ENCODE results near the gene ZFYVE28.
A peak's percentile ranks its signal among the peaks of the same experiment; 100 is the strongest.
"Not testable (repeated sequence)": the region's sequence is repeated elsewhere in the genome, so short reads cannot be mapped to it uniquely, and the experiment has no call there.

Gene ZFYVE28

DNA sequence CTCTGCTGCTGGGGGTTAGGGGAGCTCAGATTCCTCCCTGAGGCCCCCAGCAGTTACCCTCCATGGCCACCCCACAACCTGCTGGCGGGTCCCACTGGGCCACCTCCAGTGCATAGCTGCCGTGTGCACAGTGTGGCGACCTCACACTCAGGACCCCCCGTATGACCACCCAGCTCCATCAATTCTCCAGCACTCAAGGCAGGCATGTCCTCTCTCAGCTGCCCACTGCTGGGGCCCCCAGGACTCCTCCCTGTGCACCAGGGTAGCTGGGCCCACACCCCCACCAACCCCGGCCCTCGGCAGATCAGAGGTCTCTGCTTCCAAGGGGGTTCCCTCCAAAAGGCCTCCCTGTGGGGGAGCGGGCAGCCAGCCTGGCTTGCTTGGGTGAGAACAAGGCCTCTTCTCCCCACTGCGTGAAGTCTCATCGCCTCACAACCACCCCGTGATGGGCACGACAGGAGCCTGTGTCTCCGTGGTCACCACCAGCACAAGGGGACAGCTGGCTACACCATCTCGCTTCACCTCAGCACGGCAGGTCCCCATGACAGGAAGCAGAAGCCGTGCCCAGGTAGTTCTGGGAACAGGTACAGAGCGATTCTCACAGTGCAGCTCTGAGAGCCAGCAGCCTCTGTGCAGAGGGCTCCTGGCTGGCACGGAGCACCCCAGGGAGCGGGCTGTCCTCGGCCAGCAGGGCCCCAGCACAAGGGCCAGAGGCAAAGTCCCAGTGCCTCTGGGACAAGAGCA, 171.9 kb downstream of the ZFYVE28 start:
- peak; percentile 2 for DNase-seq
- no peak for ATAC-seq

DNA sequence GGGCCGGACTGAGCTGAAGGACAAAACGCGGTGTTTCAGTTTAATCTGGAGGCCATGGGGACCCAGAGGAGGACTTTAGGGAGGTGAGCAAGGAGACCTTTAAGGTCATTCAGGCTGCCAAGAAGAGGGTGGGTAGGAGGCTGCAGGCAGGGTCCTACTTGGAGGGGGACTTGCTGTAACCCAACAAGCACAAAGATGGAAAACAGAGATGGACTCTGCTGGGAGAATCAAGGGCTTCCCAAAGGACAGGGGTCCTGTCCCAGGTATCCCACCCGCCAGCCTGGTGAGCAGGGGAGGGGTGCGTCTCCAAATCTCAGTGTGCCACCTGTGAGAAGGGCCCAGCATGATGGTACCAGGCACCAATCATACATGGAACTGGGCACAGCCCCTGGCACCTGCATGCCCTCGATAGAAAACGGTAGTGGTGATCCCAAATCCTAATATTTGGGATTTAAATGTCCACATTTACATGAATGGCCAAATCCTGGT, 172.6 kb downstream of the ZFYVE28 start:
- DNase-seq (no peak), ATAC-seq (no peak)

DNA sequence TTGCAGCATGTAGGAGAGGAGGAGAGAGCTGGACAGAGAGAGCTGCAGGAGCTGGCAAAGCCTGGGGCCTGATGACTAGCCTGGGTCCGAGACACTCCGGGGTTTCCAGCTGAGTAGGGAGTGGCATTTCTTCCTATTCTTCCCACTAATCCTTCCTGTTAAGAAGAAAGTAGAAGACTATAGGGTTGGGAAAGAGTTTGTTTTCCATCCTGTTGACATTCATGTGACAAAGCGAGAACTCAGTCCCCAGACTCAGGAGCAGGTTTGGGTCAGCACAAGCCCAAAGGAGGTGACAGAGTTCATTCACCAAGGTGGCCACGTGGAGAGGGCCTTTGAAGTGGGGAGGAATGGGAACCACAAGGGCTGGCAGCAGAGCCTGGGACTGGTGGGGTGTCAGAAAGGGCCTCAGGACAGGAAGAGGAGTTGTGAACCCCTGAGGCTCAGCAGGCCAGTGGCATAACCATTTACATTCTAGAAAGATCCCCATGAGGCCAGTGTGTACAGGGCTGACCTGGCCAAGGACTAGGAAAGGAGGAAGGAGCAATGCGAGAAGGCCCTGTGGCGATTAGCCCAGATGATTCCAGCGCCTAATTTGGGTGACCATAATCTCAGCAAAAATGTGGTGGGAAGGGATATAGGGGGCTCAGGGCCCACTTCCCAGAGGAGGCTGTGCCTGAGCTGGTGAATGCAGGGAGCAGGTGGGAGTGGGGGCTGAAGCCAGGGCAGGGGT, 173.2 kb downstream of the ZFYVE28 start:
- ATAC-seq (no peak), DNase-seq (no peak)

DNA sequence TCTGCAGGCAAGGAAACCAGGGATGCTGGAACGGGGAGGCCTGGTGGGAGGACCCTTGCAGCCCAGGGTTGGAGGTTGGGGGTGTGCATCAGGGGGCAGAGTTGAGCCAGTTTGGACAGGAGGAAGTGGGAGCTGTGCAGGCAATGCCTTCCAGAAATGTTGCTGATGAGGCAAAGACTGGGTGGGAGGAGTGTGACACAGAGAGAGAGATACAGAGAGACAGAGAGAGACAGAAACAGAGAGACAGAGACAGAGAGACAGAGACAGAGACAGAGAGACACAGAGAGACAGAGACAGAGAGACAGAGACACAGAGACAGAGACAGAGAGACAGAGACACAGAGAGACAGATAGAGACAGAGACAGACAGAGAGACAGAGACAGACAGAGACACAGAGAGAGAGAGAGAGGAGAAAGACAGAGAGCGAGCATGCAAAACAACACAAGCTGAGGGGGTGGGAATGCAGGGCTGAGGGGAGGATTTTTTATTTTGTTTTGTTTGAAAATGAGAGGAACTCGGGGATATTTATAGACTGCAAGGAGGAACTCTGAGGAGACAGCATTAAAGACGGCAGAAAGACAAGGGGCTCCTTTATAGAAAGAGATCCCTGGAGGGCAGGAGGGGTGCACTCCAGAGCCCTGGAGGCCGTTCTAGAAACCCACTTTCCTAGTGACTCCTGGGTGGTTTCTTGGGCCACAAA, 174.6 kb downstream of the ZFYVE28 start:
- DNase-seq: no peak

DNA sequence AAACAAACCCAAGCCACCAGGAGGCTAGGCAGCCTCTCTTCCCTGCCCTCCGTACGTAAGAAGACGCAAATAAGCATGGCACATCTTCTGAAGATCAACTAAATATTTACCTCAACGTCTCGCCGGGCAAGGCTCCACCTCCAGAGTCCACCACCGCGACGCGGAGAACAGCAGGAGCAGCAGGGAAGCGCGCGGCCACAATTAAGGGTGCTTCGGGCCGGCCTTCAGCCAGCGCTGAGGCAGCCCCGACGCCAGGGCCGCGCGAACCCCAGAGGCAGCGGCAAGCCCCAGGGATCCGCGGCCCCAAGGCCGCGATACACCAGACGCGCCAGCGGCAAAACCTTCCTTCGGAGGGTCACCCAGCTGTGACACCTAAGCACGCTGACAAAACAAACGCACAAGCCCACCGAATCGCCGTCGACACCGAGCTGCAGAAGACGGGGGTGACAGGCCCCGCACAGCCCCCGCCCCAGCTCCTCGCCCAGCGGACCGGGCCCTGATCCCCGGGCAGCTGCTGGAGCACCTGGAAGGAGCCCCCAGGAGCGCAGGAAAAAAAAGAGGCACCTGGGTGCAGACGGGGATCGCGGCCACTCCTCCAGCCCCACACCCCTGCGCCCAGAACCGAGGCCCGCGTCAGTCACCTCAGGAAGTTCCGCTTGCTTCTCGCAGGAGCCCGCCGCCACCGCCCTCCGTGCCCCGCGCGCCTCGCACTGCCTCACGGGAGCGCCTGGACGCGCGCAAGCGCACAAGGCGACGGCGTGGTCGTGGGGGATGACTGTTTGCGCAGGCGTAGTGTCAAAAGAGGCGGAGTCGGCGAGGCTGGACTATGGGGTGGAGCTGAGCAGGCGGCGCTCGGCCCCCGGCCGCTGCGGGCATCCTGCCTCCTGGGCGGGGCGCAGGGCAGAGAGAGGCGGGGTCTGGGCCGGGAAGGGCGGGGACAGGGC, 176.8 kb downstream of the ZFYVE28 start, which contains the start of the genes HAUS3 and POLN:
Gene HAUS3, minus strand, starts transcription at position 712 of the 944 bp plus-strand sequence. CDS start 1,175 bp downstream, outside the sequence.
Gene POLN, minus strand, starts transcription at position 712 of the 944 bp plus-strand sequence. CDS start 12,890 bp downstream, outside the sequence.
- ATAC-seq: peak; percentile 98
- peak; percentile 99 for DNase-seq

More for the DNA sequence above, 174.6 kb downstream of the ZFYVE28 start:
- no peak for ATAC-seq

DNA sequence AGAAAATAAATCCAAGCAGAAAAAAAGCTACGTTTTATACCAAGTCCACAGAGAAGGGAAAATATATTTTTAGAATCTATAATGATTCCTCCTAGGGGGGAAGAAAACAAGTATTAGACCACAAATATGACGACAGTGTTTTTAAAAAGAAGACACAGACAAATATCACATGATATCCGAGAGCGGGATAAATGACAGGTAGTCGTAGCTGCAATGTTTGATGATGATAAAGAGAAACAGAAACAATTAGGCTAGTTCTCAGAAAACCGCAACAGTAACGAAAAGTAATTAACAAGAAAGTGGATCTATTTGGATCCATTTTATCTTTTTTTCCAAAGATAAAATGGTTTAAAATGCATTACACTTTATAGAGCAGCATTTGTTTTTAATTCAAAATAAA, 177.4 kb downstream of the ZFYVE28 start:
- DNase-seq (no peak), ATAC-seq (no peak)

DNA sequence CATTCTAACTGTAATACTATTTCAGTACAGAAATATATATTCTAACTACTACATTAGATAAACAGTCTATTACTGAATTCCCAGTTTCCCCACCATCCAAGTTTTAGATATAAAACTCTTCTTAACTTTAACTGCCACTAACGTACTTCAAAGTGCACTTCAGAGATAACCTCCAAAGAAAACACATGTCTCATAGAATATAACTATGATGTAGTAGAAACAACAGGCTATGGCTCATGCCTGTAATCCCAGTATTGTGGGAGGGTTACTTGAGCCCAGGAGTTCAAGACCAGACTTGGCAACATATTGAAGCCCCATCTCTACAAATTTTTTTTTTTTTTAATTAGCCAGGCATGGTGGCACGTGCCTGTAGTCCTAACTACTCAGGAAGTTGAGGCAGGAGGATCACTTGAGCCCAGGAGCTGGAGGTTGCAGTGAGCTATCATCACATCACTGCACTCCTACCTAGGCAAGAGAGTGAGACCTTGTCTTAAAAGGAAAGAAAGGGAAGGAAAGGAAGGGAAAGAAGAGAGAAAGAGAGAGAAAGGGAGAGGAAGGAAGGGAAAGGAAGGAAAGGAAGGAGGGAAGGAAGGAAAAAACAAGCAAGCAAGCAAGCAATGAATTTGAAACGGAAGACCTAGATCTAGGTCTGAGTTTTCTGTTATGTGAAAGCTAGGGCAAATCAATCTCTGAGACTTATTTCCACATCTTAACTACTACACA, 181.3 kb downstream of the ZFYVE28 start:
- ATAC-seq (no peak), DNase-seq (no peak)

DNA sequence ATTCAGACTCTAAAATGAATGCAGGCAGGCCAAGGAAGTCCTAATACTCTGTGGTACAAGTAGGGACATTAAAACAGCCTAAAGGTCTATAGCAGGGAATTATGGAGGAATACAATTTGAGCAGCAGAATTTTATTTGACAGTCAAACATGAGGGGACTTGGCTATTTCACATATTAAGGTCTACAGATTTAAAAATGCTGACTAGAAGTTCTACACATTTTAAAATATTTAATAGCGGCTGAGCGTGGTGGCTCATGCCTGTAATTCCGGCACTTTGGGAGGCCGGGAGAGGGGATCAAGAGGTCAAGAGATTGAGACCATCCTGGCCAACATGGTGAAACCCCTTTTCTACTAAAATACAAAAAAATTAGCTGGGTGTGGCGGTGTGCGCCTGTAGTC, 187.4 kb downstream of the ZFYVE28 start:
- ATAC-seq (no peak), DNase-seq (no peak)

DNA sequence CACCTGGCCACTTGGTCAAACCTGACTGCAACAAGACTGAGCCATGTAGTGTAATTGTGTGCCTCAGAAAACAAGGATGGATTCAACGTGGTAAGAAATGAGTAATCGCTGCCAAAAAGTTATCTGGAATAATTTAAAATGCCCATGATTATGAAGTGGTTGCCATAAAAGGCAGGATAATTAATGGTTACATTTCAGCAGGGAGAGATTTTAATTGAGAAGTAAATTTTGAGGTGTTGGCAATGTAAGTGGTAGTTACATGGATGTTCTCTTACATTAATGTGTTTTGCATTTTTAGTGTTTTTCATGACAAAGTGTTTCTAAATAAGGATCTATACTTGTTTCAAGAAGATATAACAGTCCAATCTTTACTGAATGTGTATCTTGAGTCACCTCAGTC, 192.2 kb downstream of the ZFYVE28 start:
- DNase-seq: no peak
- ATAC-seq: no peak

DNA sequence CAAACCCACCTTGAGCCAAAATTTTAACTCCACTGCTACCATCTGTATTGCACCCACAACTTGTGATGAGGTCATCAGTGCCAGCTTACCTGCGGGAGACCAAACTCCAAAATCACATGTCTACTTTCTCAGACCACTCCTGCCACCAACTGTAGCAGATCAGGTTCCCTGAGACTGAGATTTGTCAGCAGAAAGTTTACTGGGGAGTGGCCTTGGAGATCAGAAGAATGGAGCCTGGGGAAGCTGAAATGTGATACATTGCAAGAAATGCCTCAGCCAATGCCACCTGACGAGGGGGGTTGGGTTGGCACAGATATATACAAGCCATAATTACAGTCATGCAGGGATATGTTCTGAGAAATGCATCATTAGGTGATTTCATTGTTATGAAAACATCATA, 195.6 kb downstream of the ZFYVE28 start:
- DNase-seq (no peak), ATAC-seq (no peak)

DNA sequence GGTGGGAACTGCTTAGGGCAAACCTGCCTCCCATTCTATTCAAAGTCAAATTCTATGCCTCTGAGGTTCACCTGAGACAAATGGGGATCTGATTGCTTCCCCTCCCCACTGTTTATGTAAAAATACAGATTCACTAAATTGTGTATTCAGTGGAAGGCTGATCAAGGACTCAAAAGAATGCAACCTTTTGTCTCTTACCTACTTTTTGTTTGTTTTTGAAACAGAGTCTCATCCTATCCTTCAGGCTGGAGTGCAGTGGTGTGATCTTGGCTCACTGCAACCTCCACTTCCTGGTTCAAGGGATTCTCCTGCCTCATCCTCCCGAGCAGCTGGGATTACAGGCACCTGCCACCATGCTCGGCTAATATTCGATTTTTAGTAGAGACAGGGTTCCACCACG, 197.1 kb downstream of the ZFYVE28 start:
- not testable (repeated sequence) for DNase-seq, ATAC-seq

DNA sequence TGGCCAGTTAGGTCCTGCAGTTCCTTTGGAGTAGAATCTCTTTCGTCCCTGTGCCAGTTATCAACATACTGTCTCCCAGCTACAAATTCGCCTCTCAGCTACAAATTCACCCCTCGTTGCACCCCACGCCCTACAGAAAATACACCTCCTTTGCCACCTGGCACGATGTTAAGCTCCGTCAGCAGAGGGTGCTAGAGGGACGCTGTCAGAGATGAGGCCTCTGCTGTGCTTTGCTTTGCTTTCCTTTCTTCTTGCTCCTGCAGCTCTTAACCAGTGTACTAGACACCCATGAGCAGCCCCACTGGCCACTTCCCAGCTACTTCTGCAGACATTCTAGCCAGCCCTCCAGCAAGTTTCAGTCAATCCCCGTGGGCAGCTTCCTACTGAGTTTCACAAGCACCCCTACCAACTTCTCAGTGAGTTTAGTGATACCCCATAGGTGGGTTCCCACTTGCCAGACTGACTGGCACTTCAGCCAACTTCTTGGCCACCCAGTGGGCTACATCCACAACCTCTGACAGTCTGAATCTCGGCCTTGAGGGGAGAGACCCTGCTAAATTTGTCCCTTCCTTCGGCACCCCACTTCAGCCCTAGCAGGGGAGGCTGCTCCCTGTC, 198.3 kb downstream of the ZFYVE28 start:
- ATAC-seq (peak; percentile 86), DNase-seq (peak; percentile 84)
